Panc1 (cell line): ENCODE results near the gene NRK.

Experiments
- POLR2AphosphoS5 ChIP-seq: IDR thresholded peaks from 2 replicates; pipeline ENCODE4 v1.6.1; 2012; ENCODE audit warnings: mild to moderate bottlenecking, low read depth, low read length, moderate library complexity
- TF ChIP-seq, protein P1 (sequence below): fragments of 450-650 bp; IDR thresholded peaks from 2 replicates; pipeline ENCODE4 v1.5.1; 2017; ENCODE audit warnings: mild to moderate bottlenecking

DNA sequence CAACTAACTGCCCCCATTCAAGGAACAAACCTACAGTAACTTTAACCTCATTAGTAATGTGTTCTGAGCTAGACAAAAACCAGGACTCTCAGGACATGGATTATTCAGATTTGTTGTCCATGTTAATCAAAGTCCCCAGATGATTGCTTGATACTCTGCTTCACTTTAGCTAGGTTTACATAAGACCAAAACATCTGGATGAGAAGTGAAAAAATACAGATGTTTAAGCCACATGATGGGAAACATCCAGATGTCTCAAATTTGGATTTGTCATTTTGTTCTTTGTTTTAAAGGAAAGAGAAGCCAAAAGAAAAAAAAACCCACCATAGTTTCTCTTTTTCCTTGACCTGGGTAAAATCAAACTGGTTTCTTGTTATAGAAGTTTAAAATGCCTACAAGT, 48.5 kb upstream of the NRK start:
- TF ChIP-seq POLR2AphosphoS5: no peak
- TF ChIP-seq, protein P1, sequence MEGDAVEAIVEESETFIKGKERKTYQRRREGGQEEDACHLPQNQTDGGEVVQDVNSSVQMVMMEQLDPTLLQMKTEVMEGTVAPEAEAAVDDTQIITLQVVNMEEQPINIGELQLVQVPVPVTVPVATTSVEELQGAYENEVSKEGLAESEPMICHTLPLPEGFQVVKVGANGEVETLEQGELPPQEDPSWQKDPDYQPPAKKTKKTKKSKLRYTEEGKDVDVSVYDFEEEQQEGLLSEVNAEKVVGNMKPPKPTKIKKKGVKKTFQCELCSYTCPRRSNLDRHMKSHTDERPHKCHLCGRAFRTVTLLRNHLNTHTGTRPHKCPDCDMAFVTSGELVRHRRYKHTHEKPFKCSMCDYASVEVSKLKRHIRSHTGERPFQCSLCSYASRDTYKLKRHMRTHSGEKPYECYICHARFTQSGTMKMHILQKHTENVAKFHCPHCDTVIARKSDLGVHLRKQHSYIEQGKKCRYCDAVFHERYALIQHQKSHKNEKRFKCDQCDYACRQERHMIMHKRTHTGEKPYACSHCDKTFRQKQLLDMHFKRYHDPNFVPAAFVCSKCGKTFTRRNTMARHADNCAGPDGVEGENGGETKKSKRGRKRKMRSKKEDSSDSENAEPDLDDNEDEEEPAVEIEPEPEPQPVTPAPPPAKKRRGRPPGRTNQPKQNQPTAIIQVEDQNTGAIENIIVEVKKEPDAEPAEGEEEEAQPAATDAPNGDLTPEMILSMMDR: no peak
